ENCODE measurements around the gene SYNPO2.

DNA sequence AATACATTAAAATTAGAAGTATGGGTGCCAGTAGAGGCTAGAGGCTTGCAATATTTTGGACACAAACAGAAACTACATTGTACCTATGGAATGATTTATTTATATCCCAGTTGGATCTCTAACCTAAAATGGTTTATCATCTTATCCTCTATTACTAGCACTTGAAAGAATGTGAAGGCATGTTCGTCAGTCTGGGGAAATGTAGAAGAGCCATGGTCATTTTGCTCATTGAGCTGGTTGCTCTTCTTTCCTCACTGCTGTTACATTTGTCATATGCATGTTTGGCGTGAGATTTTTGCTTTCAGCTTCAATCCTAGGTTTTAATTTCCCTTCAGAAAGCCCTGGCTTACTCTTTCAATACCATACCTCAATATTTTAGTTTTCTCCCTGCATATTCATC lies 164.6 kb downstream of the SYNPO2 start:
- TF ChIP-seq, protein P1, sequence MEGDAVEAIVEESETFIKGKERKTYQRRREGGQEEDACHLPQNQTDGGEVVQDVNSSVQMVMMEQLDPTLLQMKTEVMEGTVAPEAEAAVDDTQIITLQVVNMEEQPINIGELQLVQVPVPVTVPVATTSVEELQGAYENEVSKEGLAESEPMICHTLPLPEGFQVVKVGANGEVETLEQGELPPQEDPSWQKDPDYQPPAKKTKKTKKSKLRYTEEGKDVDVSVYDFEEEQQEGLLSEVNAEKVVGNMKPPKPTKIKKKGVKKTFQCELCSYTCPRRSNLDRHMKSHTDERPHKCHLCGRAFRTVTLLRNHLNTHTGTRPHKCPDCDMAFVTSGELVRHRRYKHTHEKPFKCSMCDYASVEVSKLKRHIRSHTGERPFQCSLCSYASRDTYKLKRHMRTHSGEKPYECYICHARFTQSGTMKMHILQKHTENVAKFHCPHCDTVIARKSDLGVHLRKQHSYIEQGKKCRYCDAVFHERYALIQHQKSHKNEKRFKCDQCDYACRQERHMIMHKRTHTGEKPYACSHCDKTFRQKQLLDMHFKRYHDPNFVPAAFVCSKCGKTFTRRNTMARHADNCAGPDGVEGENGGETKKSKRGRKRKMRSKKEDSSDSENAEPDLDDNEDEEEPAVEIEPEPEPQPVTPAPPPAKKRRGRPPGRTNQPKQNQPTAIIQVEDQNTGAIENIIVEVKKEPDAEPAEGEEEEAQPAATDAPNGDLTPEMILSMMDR (IDR thresholded peaks at IDR 0.05; ENCODE audit: borderline replicate concordance, extremely low read depth, low read length, poor library complexity, severe bottlenecking) = no peak
- no peak for TF ChIP-seq EZH2 (IDR thresholded peaks at IDR 0.05; ENCODE audit: borderline replicate concordance, low read depth, low read length, severe bottlenecking)

Data from DND-41 (cell line).